HCT116 (cell line): ENCODE measurements around the gene MCC. TPM values are rescaled to one million over a fixed set of nuclear protein-coding genes. Genes with fewer than 3 reads are reported as not detected.

Source experiments
- ATAC-seq: fragments of 200-7000 bp; cut with Tn5 transposase; 2 replicates; pipeline ENCODE4 v1.9.1; 2020; ENCODE audit warnings: mild to moderate bottlenecking, moderate library complexity
- BruUV-seq: library from RNA; stranded (reverse); fragments of 400-500 nt; replicated peaks from 2 replicates; lab custom pipeline; 2021; lab: Mats Ljungman, UMichigan
- CTCF ChIA-PET: fragments of 300-600 bp; sonication (Branson Sonifier 250); formaldehyde crosslinking; loops from one replicate; lab custom pipeline; 2021; ENCODE audit warnings: antibody characterized with exemption; lab: Charles Lee
- POLR2A ChIA-PET: fragments of 300-600, 350-600 bp; sonication (Branson Sonifier 250); formaldehyde crosslinking; loops from one replicate; lab custom pipeline; 2021; ENCODE audit warnings: antibody characterized with exemption; lab: Charles Lee
- RAD21 ChIA-PET, 2 experiments: fragments of 300-600 bp; sonication (Branson Sonifier 250); formaldehyde crosslinking; loops; one replicate each; lab custom pipeline; 2023; ENCODE audit warnings: low total read pairs in 2 of 2; ENCODE audit not compliant: uncharacterized antibody in 2 of 2, unreplicated experiment in 2 of 2, low non-redundant PET in 1 of 2; lab: Charles Lee
- DNase-seq: peaks from one replicate; pipeline ENCODE4 v3.0.0-alpha.2; 2010; ENCODE audit warnings: low read depth, low spot score
- H2AFZ ChIP-seq: fragments of 200-600 bp; shearing (Covaris generic), sonication (generic); 2 replicates; pipeline ENCODE4 v1.6.1; 2017; ENCODE audit warnings: low read depth, mixed run types, mixed read lengths, antibody characterized with exemption, low read length; ENCODE audit not compliant: poor library complexity, severe bottlenecking
- H3K27ac ChIP-seq: 2 replicates; pipeline ENCODE4 v1.5.1; 2012; ENCODE audit warnings: low read depth, low read length
- H3K27me3 ChIP-seq: fragments of 200-600 bp; sonication (generic); 2 replicates; pipeline ENCODE4 v1.6.1; 2016; ENCODE audit warnings: mixed run types, low read length, mixed read lengths; ENCODE audit not compliant: insufficient read depth
- H3K36me3 ChIP-seq, 2 experiments: fragments of 200-500 bp in 1 of 2; fragments of 200-600 bp in 1 of 2; sonication (Bioruptor generic) in 1 of 2; sonication (generic) in 1 of 2; 2 replicates each; pipeline versions ENCODE4 v1.5.1 to v1.6.1; 2014 to 2016; ENCODE audit warnings: low read length in 2 of 2, inconsistent platforms in 1 of 2, mixed read lengths in 1 of 2, mixed run types in 1 of 2; ENCODE audit not compliant: insufficient read depth in 2 of 2, control insufficient read depth in 1 of 2
- H3K4me1 ChIP-seq, 2 experiments: fragments of 200-600 bp in 1 of 2; sonication (generic) in 1 of 2; 2 replicates each; pipeline versions ENCODE4 v1.5.1 to v1.6.1; 2012 to 2017; ENCODE audit warnings: low read length in 2 of 2, inconsistent platforms in 1 of 2, mild to moderate bottlenecking in 1 of 2, mixed read lengths in 1 of 2, mixed run types in 1 of 2, moderate library complexity in 1 of 2; ENCODE audit not compliant: insufficient read depth in 2 of 2, control insufficient read depth in 1 of 2
- H3K4me2 ChIP-seq: fragments of 200-600 bp; sonication (generic); 2 replicates; pipeline ENCODE4 v1.6.1; 2017; ENCODE audit warnings: mixed run types, low read length, mixed read lengths
- H3K4me3 ChIP-seq, 2 experiments: fragments of 200-600 bp in 1 of 2; sonication (generic) in 1 of 2; replicated peaks in 1 of 2; 2 replicates each; pipeline ENCODE4 v1.5.1; 2011 to 2016; ENCODE audit warnings: low read length in 2 of 2, control low read depth in 1 of 2, low read depth in 1 of 2, mild to moderate bottlenecking in 1 of 2, mixed read lengths in 1 of 2, mixed run types in 1 of 2
- H3K79me2 ChIP-seq: fragments of 200-600 bp; sonication (generic); 2 replicates; pipeline ENCODE4 v1.6.1; 2017; ENCODE audit warnings: mild to moderate bottlenecking, mixed run types, low read length, moderate library complexity, mixed read lengths; ENCODE audit not compliant: insufficient read depth
- H3K9ac ChIP-seq: fragments of 200-600 bp; sonication (generic); 2 replicates; pipeline ENCODE4 v1.6.1; 2016; ENCODE audit warnings: low read length, mixed read lengths
- H3K9me2 ChIP-seq: fragments of 200-600 bp; sonication (generic), shearing (Covaris generic); 2 replicates; pipeline ENCODE4 v1.6.1; 2017; ENCODE audit warnings: mixed run types, mild to moderate bottlenecking, moderate library complexity; ENCODE audit not compliant: insufficient read depth
- H3K9me3 ChIP-seq, 2 experiments: fragments of 200-500 bp in 1 of 2; fragments of 200-600 bp in 1 of 2; sonication (Bioruptor generic) in 1 of 2; sonication (generic) in 1 of 2; 2 replicates each; pipeline ENCODE4 v1.6.1; 2014 to 2017; ENCODE audit warnings: low read length in 2 of 2, mixed read lengths in 2 of 2, inconsistent platforms in 1 of 2, low read depth in 1 of 2, mild to moderate bottlenecking in 1 of 2, mixed run types in 1 of 2, moderate library complexity in 1 of 2; ENCODE audit not compliant: control insufficient read depth in 1 of 2, insufficient read depth in 1 of 2
- H4K20me1 ChIP-seq: fragments of 200-600 bp; sonication (generic), shearing (Covaris generic); 2 replicates; pipeline ENCODE4 v1.6.1; 2017; ENCODE audit warnings: mixed run types, mild to moderate bottlenecking, moderate library complexity; ENCODE audit not compliant: insufficient read depth
- CTCF ChIP-seq, 3 experiments: fragments of 200-600 bp in 1 of 3; sonication (generic) in 1 of 3; IDR thresholded peaks in 2 of 3; conservative IDR thresholded peaks in 1 of 3; 2 replicates each; pipeline ENCODE4 v1.5.1; 2012 to 2017; ENCODE audit warnings: low read depth in 2 of 3, low read length in 2 of 3, antibody characterized with exemption in 1 of 3, borderline replicate concordance in 1 of 3, control low read depth in 1 of 3, mild to moderate bottlenecking in 1 of 3, mixed read lengths in 1 of 3, mixed run types in 1 of 3, moderate library complexity in 1 of 3; ENCODE audit not compliant: insufficient read depth in 1 of 3
- EGR1 ChIP-seq: IDR thresholded peaks from 2 replicates; pipeline ENCODE4 v1.6.1; 2012; ENCODE audit warnings: low read depth
- MAX ChIP-seq: IDR thresholded peaks from 2 replicates; pipeline ENCODE4 v1.6.1; 2012
- POLR2A ChIP-seq: IDR thresholded peaks from 2 replicates; pipeline ENCODE4 v1.7.0; 2011; ENCODE audit warnings: borderline replicate concordance; ENCODE audit not compliant: insufficient read depth, insufficient read length; ENCODE audit errors: extremely low read depth
- RAD21 ChIP-seq: IDR thresholded peaks from 2 replicates; pipeline ENCODE4 v1.6.1; 2012; ENCODE audit warnings: low read depth, mild to moderate bottlenecking
- intact Hi-C: fragments of 100-400 bp; cut with micrococcal nuclease; formaldehyde crosslinking; loops from 2 replicates; pipeline ENCODE4 v1.10.0; 2022
- total RNA-seq: library from RNA; stranded (reverse); gene quantifications from one replicate; pipeline ENCODE4 v1.2.1, GENCODE V29; 2021; ENCODE audit not compliant: unreplicated experiment

Gene MCC
- total RNA-seq, 1 experiment from 2014 or later = 20.1 TPM

- CTCF ChIA-PET = no interaction called here
- intact Hi-C loops = no loop called here
- BruUV-seq = no TSS peak
Observed at GRCh38 chr5:113065626-113066025, 422.6 kb downstream of the MCC start.

More at GRCh38 chr5:113065626-113066025, 422.6 kb downstream of the MCC start:
- TF ChIP-seq CTCF (IDR thresholded peaks at IDR 0.05 in 2 of 3, conservative IDR thresholded peaks at IDR 0.05 in 1 of 3; ENCODE audit: borderline replicate concordance in 1 of 3, insufficient read depth in 1 of 3, low read depth in 2 of 3, low read length in 2 of 3) (no peak), RAD21 (no peak), MAX (no peak), EGR1 (no peak), POLR2A (no peak)
- ATAC-seq (peak; percentile 77), DNase-seq (no peak)
- no peak overlapping the region for H2AFZ ChIP-seq
- POLR2A ChIA-PET = no interaction called here
- no peak overlapping the region for H3K27ac ChIP-seq
- H3K4me3 ChIP-seq = no peak overlapping the region
- H3K9me3 ChIP-seq = no peaks in the 10 kb centered on the region
- no peaks in the 10 kb centered on the region for H3K9me2 ChIP-seq
- RAD21 ChIA-PET = no interaction called here
- no peaks in the 10 kb centered on the region for H3K36me3 ChIP-seq
- no peaks in the 10 kb centered on the region for H3K79me2 ChIP-seq
- H3K4me1 ChIP-seq = peaks cover 4 to 5% of the 10 kb centered on the region in 2 experiments; a peak in 2 of 4 replicates
- no peaks in the 10 kb centered on the region for H4K20me1 ChIP-seq
- 0 out of 2 replicates have a peak overlapping the region, but pooled peaks have one; percentile 9 for H3K4me2 ChIP-seq
- no peaks in the 10 kb centered on the region for H3K27me3 ChIP-seq
- H3K9ac ChIP-seq = no peak overlapping the region
